ENCODE data around the gene C2orf69. TPM values are rescaled to one million over a fixed set of nuclear protein-coding genes. Genes with fewer than 3 reads are reported as not detected.

The C2orf69 gene
- total and polyA plus RNA-seq, 8 donors = 3.5 to 8.3 (median 7.0) TPM

GRCh38 chr2:199955339-199956061, 44.4 kb downstream of the C2orf69 start, which contains the start of the genes MAIP1 and TYW5:
MAIP1 (plus strand) TSS chr2:199955582; CDS start chr2:199955799, 217 bp downstream.
TYW5 (minus strand) TSS chr2:199955491; CDS start chr2:199955470, 21 bp downstream.
- Histone ChIP-seq H3K4me3 (peak within 1 kb of the TSS; percentile 57 to 96 (median 90)), H3K27ac (peak within 1 kb of the TSS; percentile 69 to 95 (median 76)), H3K4me1 (peaks cover 15 to 26% (median 18%) of the 10 kb centered on the region in 3 donors), H3K9me3 (no peaks in the 10 kb centered on the region), H3K36me3 (peaks cover 0 to 6% (median 0%) of the 10 kb centered on the region in 3 donors), H3K27me3 (no peaks in the 10 kb centered on the region)
- DNase-seq (peak; percentile 74 to 91 (median 84)), FAIRE-seq (no peak), ATAC-seq (peak; percentile 94 to 98 (median 96))
- intact Hi-C loops (cut with DNase I) = no loop called here
- TF ChIP-seq CTCF (IDR thresholded peaks at IDR 0.05) = no peak
- 0% methylated on average over 64 of the region's 64 CpGs for WGBS, 2 donors

GRCh38 chr2:199956062-199956380, 44.9 kb downstream of the C2orf69 start:
- intact Hi-C loops (cut with DNase I) = no loop called here
- no peak for ATAC-seq
- Histone ChIP-seq H3K4me1 (peaks cover 15 to 26% (median 18%) of the 10 kb centered on the region in 3 donors), H3K27ac (peak overlapping the region; percentile 69 to 95 (median 76)), H3K9me3 (no peaks in the 10 kb centered on the region), H3K4me3 (peak overlapping the region; percentile 57 to 96 (median 90)), H3K36me3 (peaks cover 0 to 11% (median 0%) of the 10 kb centered on the region in 3 donors), H3K27me3 (no peaks in the 10 kb centered on the region)
- 0 to 1% methylated on average over 10 of the region's 10 CpGs for WGBS, 2 donors
- no peak for DNase-seq
- no peak for FAIRE-seq
- TF ChIP-seq CTCF (IDR thresholded peaks at IDR 0.05) = no peak

GRCh38 chr2:199958014-199958413, 46.9 kb downstream of the C2orf69 start:
- H3K4me3 ChIP-seq = no peak overlapping the region
- peaks cover 14 to 26% (median 15%) of the 10 kb centered on the region in 3 donors for H3K4me1 ChIP-seq
- 86 to 95% methylated on average over 4 of the region's 4 CpGs for WGBS, 2 donors
- peaks cover 0 to 24% (median 8%) of the 10 kb centered on the region in 3 donors for H3K36me3 ChIP-seq
- no peaks in the 10 kb centered on the region for H3K9me3 ChIP-seq
- ATAC-seq (no peak), DNase-seq (no peak), FAIRE-seq (no peak)
- intact Hi-C loops (cut with DNase I) = no loop called here
- H3K27ac ChIP-seq = no peak overlapping the region
- H3K27me3 ChIP-seq = no peaks in the 10 kb centered on the region
- no peak for TF ChIP-seq CTCF (IDR thresholded peaks at IDR 0.05)

- DNase-seq (no peak), ATAC-seq (no peak), FAIRE-seq (no peak)
- intact Hi-C loops (cut with DNase I) = no loop called here
- Histone ChIP-seq H3K36me3 (peaks cover 0 to 40% (median 19%) of the 10 kb centered on the region in 3 donors), H3K9me3 (no peaks in the 10 kb centered on the region), H3K27me3 (no peaks in the 10 kb centered on the region), H3K4me1 (peaks cover 0 to 6% (median 2%) of the 10 kb centered on the region in 3 donors), H3K4me3 (no peak overlapping the region), H3K27ac (no peak overlapping the region)
- 84 to 91% methylated on average over 2 of the region's 2 CpGs for WGBS, 2 donors
- TF ChIP-seq CTCF (IDR thresholded peaks at IDR 0.05) = no peak
Measured at GRCh38 chr2:199962203-199962602, 51.1 kb downstream of the C2orf69 start.

- Histone ChIP-seq H3K4me3 (no peak overlapping the region), H3K9me3 (no peaks in the 10 kb centered on the region), H3K27ac (no peak overlapping the region), H3K27me3 (no peaks in the 10 kb centered on the region), H3K36me3 (peaks cover 0 to 25% (median 19%) of the 10 kb centered on the region in 3 donors), H3K4me1 (no peaks in the 10 kb centered on the region)
- no peak for TF ChIP-seq CTCF (IDR thresholded peaks at IDR 0.05)
- intact Hi-C loops (cut with DNase I) = no loop called here
- 72 to 74% methylated on average over 2 of the region's 2 CpGs for WGBS, 2 donors
- DNase-seq = no peak
- no peak for FAIRE-seq
- no peak for ATAC-seq
Measured at GRCh38 chr2:199966405-199966804, 55.3 kb downstream of the C2orf69 start.
